ENCODE data around the gene CITED2.
"Not testable (repeated sequence)": the region's sequence is repeated elsewhere in the genome, so short reads cannot be mapped to it uniquely, and the experiment has no call there.

CITED2 gene

DNA sequence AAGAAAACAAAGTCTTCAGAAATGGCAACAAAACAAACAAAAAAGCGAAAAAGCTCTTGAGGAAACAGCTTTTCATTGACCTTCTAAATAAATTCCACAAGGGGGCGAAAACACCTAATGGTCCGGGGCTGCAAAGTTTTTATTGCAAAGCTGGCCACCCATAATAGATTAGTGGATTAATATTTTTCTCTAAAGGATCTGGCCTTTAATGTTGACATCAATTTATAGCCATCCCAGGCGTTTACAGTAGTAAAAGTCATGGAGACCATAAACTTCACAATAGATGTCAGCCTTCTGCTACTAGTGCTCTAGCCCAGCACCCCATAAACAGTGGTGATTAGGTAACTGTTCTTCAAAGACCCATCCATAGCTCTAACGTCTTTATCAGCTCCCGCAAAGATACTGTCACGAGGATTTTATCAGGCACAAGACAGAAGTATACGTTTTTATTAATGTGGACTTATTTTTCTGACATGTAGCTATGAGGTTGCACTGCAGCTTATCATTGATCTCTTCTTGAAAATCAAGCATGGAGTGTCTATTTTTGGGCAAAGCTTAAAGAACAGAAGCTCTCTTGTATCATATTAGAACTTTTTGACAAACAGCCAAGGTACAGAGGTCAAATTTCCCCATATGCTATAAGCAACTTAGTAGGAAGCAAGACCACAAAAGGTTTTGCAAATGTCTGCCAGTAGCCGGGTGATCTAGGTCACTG is 4.7 kb downstream of the CITED2 start:
- TF ChIP-seq, protein P1, sequence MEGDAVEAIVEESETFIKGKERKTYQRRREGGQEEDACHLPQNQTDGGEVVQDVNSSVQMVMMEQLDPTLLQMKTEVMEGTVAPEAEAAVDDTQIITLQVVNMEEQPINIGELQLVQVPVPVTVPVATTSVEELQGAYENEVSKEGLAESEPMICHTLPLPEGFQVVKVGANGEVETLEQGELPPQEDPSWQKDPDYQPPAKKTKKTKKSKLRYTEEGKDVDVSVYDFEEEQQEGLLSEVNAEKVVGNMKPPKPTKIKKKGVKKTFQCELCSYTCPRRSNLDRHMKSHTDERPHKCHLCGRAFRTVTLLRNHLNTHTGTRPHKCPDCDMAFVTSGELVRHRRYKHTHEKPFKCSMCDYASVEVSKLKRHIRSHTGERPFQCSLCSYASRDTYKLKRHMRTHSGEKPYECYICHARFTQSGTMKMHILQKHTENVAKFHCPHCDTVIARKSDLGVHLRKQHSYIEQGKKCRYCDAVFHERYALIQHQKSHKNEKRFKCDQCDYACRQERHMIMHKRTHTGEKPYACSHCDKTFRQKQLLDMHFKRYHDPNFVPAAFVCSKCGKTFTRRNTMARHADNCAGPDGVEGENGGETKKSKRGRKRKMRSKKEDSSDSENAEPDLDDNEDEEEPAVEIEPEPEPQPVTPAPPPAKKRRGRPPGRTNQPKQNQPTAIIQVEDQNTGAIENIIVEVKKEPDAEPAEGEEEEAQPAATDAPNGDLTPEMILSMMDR (conservative IDR thresholded peaks at IDR 0.05; ENCODE audit: low read length): peak; percentile 66
- no peak overlapping the region for H3K4me3 ChIP-seq (ENCODE audit: low read length)
- peak; percentile 92 for DNase-seq (ENCODE audit: low read depth)

DNA sequence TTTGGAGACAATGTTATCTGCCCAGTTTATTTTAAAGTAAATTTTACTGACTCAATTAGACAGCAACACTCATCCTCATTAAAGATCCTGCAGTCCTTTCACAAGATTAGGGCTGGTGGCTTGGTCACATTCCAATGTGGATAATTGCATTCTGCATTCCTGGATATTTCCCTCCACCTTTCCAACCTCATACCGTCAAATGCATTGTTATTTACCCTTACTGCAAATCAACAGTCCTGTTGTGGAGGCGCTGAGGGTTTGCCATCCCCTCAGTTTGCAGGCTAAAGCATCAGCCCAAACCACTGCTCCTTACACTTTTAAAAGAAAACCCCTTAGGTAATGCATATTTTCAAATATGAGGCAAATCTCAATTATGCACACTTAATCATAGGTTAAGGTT is 5.4 kb downstream of the CITED2 start:
- TF ChIP-seq, protein P1 (conservative IDR thresholded peaks at IDR 0.05; ENCODE audit: low read length): no peak
- no peak overlapping the region for H3K4me3 ChIP-seq (ENCODE audit: low read length)
- peak; percentile 58 for DNase-seq (ENCODE audit: low read depth)

DNA sequence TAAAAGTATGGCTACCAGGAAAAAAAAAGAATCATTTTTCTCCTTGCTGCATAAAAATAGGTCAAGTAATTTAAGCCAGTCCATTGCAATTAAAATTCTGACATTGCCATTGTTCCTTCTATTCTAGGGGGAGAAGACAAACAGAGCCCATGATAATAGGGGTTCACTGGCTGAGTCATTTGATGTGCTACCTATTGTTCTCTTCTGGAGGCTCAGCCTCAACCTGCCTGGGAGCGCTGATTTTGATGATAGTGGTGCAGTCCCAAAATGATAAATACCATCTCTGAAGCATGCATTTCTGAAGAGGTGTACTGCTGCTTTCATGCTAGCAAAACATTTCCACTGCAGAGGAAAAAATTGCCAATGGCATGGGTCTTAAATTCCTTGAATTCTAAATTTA is 5.8 kb downstream of the CITED2 start:
- TF ChIP-seq, protein P1 (conservative IDR thresholded peaks at IDR 0.05; ENCODE audit: low read length): no peak
- no peak for DNase-seq (ENCODE audit: low read depth)
- no peak overlapping the region for H3K4me3 ChIP-seq (ENCODE audit: low read length)

DNA sequence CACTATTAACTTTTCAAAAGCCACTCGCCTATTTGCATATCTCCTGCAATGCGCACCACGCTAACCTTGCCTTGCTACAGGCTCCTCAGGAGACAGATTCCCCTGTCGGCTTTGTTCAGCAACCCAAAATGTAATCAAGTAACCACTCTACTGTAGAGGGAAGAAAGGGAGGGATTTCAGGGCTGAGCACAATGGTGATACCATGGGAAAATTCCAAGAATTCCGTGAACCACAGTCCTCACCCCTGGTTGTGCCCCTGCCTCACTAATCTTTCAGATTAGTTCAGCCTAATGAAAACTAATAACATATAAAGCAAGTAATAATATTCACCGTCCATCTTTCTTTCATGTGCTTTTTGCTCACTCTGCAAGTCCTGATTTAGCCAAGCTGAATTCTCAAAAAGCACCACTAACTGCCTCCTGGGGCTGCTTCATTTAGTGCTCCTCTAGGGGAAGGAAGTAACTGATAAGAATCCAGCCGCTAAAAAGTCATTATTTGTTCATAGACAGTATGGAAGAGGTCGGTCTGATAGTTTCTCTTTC is 6.6 kb downstream of the CITED2 start:
- DNase-seq (ENCODE audit: low read depth): no peak
- TF ChIP-seq, protein P1 (conservative IDR thresholded peaks at IDR 0.05; ENCODE audit: low read length): no peak
- no peak overlapping the region for H3K4me3 ChIP-seq (ENCODE audit: low read length)

DNA sequence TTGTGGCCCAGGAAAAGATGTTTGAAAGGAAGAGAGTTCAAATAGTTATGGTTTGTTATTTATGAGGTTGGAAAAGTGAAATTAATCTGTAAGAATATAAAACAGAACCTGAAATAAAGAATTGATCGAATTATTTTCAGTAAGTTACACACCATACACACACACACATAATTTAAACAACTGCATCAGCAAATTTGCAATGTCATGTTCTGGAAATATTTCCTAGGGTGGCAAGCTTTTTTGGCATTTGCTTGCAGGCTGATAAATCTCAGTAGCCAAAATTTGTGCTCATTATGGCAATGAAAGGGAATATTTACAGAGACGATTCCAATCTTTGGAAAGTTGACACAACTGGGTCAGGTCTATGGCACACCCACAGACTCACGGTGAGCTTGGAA is 9.5 kb downstream of the CITED2 start:
- H3K4me3 ChIP-seq (ENCODE audit: low read length): no peak overlapping the region
- TF ChIP-seq, protein P1 (conservative IDR thresholded peaks at IDR 0.05; ENCODE audit: low read length): no peak

DNA sequence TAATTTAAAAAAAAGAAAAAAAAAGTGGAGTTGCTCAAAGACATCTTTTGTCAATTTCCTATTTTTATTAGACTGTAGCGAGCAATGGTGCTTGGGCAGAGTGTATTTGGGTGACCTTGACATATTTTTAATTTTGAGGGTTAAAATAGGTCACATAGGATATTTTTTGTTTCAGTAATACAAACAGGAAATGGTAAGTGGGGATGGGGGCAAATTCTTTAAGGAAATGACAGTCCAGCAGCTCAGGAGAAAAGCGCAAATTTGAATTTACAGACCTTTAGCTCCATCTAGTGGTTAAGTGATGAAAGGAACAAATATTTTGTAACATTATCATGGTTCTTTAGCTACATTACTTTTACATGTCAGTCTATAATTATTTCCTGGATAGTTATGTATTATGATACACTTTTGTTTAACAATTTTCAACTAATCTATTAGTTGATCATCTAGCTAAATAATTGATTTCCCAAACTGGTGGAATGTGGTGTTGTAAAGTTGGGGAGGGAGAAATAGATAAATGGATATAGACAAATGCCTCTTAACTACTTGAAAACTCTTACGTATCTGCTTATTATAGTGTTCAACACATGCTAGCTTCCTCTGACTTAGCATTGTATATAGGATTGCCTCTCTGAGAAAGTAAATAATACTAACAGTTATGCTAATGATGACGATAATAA is 10.0 kb downstream of the CITED2 start:
- H3K4me3 ChIP-seq (ENCODE audit: low read length): no peak overlapping the region
- TF ChIP-seq, protein P1 (conservative IDR thresholded peaks at IDR 0.05; ENCODE audit: low read length): peak; percentile 62
- peak; percentile 60 for DNase-seq (ENCODE audit: low read depth)

More for the DNA sequence above, 9.5 kb downstream of the CITED2 start:
- DNase-seq (ENCODE audit: low read depth): no peak

DNA sequence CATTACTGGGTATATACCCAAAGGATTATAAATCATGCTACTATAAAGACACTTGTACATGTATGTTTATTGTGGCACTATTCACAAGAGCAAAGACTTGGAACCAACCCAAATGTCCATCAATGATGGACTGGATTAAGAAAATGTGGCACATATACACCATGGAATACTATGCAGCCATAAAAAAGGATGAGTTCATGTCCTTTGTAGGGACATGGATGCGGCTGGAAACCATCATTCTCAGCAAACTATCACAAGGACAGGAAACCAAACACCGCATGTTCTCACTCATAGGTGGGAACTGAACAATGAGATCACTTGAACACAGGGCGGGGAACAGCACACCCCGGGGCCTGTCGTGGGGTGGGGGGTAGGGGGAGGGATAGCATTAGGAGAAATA is 10.7 kb downstream of the CITED2 start:
- not testable (repeated sequence) for DNase-seq (ENCODE audit: low read depth); H3K4me3 ChIP-seq (ENCODE audit: low read length)

DNA sequence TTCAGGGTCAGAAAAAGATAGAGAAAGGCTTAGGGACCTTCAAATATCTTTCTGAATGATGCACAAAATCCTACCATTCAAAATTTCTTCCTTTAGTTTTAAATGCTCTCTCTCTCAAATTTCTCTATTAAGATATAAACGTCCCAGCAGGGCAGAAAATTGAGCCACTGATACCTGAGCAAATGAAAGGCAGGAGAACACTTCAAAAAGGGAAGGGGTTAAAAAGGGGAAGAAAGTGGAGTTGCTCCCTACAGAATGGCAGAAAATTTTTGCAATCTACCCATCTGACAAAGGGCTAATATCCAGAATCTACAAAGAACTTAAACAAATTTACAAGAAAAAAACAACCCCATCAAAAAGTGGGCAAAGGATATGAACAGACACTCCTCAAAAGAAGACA is 11.3 kb downstream of the CITED2 start:
- DNase-seq (ENCODE audit: low read depth); H3K4me3 ChIP-seq (ENCODE audit: low read length): not testable (repeated sequence)

Data from AG10803 (cell line).